GM23248 (cell line): Measurements from ENCODE around the gene TMX3. TPM values are rescaled to one million over a fixed set of nuclear protein-coding genes. Genes with fewer than 3 reads are reported as not detected.

Source experiments
- DNase-seq: peaks from one replicate; pipeline ENCODE4 v3.0.0-alpha.2; 2015
- H2AFZ ChIP-seq: fragments of 200-600 bp; sonication (generic); 2 replicates; pipeline ENCODE4 v1.6.1; 2016; ENCODE audit warnings: antibody characterized with exemption
- H3F3A ChIP-seq: fragments of 200-600 bp; sonication (generic); 2 replicates; pipeline ENCODE4 v1.6.1; 2016; ENCODE audit warnings: mild to moderate bottlenecking, antibody characterized with exemption, mixed run types; ENCODE audit not compliant: insufficient read depth
- H3K27ac ChIP-seq: fragments of 200-600 bp; sonication (generic); 2 replicates; pipeline ENCODE4 v1.5.1; 2016; ENCODE audit warnings: mild to moderate bottlenecking
- H3K27me3 ChIP-seq: fragments of 200-600 bp; sonication (generic); replicated peaks from 2 replicates; pipeline ENCODE4 v1.6.1; 2016; ENCODE audit warnings: mild to moderate bottlenecking; ENCODE audit not compliant: insufficient read depth
- H3K36me3 ChIP-seq: fragments of 200-600 bp; sonication (generic); 2 replicates; pipeline ENCODE4 v1.6.1; 2016; ENCODE audit warnings: low read depth, mild to moderate bottlenecking
- H3K4me1 ChIP-seq: fragments of 200-600 bp; sonication (generic); 2 replicates; pipeline ENCODE4 v1.6.1; 2016; ENCODE audit warnings: mild to moderate bottlenecking; ENCODE audit not compliant: insufficient read depth
- H3K4me2 ChIP-seq: fragments of 200-600 bp; sonication (generic); one replicate; pipeline ENCODE4 v1.6.1; 2016; ENCODE audit warnings: mild to moderate bottlenecking; ENCODE audit not compliant: unreplicated experiment
- H3K4me3 ChIP-seq: fragments of 200-600 bp; sonication (generic); 2 replicates; pipeline ENCODE4 v1.5.1; 2016; ENCODE audit warnings: mild to moderate bottlenecking
- H3K79me2 ChIP-seq: fragments of 200-600 bp; sonication (generic); 2 replicates; pipeline ENCODE4 v1.6.1; 2016; ENCODE audit warnings: mild to moderate bottlenecking; ENCODE audit not compliant: insufficient read depth
- H3K9ac ChIP-seq: fragments of 200-600 bp; sonication (generic); 2 replicates; pipeline ENCODE4 v1.6.1; 2016; ENCODE audit warnings: mild to moderate bottlenecking
- H3K9me2 ChIP-seq: fragments of 200-600 bp; sonication (generic); 2 replicates; pipeline ENCODE4 v1.6.1; 2016; ENCODE audit warnings: mixed run types, mild to moderate bottlenecking, moderate library complexity; ENCODE audit not compliant: insufficient read depth
- H3K9me3 ChIP-seq: fragments of 200-600 bp; sonication (generic); one replicate; pipeline ENCODE4 v1.6.1; 2017; ENCODE audit warnings: low read depth
- H4K20me1 ChIP-seq: fragments of 200-600 bp; sonication (generic); 2 replicates; pipeline ENCODE4 v1.6.0; 2016; ENCODE audit not compliant: insufficient read depth
- EZH2 ChIP-seq: fragments of 200-600 bp; sonication (generic); IDR thresholded peaks from 2 replicates; pipeline ENCODE4 v1.6.1; 2018; ENCODE audit warnings: antibody characterized with exemption, mild to moderate bottlenecking; ENCODE audit not compliant: insufficient read depth, poor library complexity, severe bottlenecking
- EZH2phosphoT487 ChIP-seq: fragments of 200-600 bp; sonication (generic); IDR thresholded peaks from 2 replicates; pipeline ENCODE4 v1.6.1; 2018; ENCODE audit warnings: antibody characterized with exemption, moderate library complexity, mild to moderate bottlenecking, low read depth; ENCODE audit not compliant: insufficient read depth
- WGBS, 2 experiments: methylation state at CpG; one replicate each; pipeline ENCODE4 v1.1.6; 2015 to 2017; ENCODE audit warnings: low lambda C conversion rate in 2 of 2, low coverage in 1 of 2; ENCODE audit errors: missing lambda C conversion rate in 2 of 2; 5-methylcytosine and 5-hydroxymethylcytosine counted together
- in situ Hi-C: fragments of 300-500 bp; cut with MboI; formaldehyde crosslinking; loops from 2 replicates; pipeline ENCODE4 v1.15.0; 2020
- polyA plus RNA-seq: library from polyadenylated mRNA; unstranded; fragments of >200 nt; fragmentation: Nextera tagmentation; extraction: Ambion mirVana; gene quantifications from 2 replicates; pipeline ENCODE4 v1.2.1, GENCODE V29; 2016
- total RNA-seq: library from RNA; depleted of rRNA; stranded (reverse); fragments of >200 nt; shearing (Covaris generic); gene quantifications from 2 replicates; pipeline ENCODE4 v1.2.3, GENCODE V29; 2014

Gene TMX3
- total and polyA plus RNA-seq, 2 experiments from 2014 or later: 70.4 to 111 TPM

GRCh38 chr18:68727506-68727905, 12.6 kb upstream of the TMX3 start:
- Histone ChIP-seq H3K9me2 (no peaks in the 10 kb centered on the region), H3K27me3 (no peaks in the 10 kb centered on the region), H2AFZ (no peak overlapping the region), H3K4me1 (0 out of 2 replicates have a peak, but pooled peaks cover under 1% of the 10 kb centered on the region), H3K27ac (no peak overlapping the region), H3F3A (no peaks in the 10 kb centered on the region), H3K79me2 (no peaks in the 10 kb centered on the region), H3K9ac (no peak overlapping the region), H4K20me1 (no peaks in the 10 kb centered on the region), H3K4me2 (no peak overlapping the region), H3K4me3 (no peak overlapping the region), H3K9me3 (no peaks in the 10 kb centered on the region), H3K36me3 (no peaks in the 10 kb centered on the region)
- DNase-seq: no peak
- in situ Hi-C loops: no loop called here
- TF ChIP-seq EZH2 (no peak), EZH2phosphoT487 (no peak)

GRCh38 chr18:68725346-68725745, 10.4 kb upstream of the TMX3 start:
- H3K9me2 ChIP-seq: no peaks in the 10 kb centered on the region
- no peak overlapping the region for H2AFZ ChIP-seq
- no peak overlapping the region for H3K27ac ChIP-seq
- WGBS, 2 experiments: 60 to 69% methylated on average over 2 of the region's 2 CpGs
- no peak for TF ChIP-seq EZH2
- no peak for TF ChIP-seq EZH2phosphoT487
- no peaks in the 10 kb centered on the region for H3K36me3 ChIP-seq
- H3K9me3 ChIP-seq: no peaks in the 10 kb centered on the region
- no peaks in the 10 kb centered on the region for H4K20me1 ChIP-seq
- no peak overlapping the region for H3K9ac ChIP-seq
- H3K4me3 ChIP-seq: no peak overlapping the region
- H3K4me1 ChIP-seq: peaks cover 12% of the 10 kb centered on the region; the same call in 1 of the 2 replicates
- in situ Hi-C loops: no loop called here
- no peaks in the 10 kb centered on the region for H3K27me3 ChIP-seq
- peaks cover 5% of the 10 kb centered on the region; the same call in 1 of the 2 replicates for H3F3A ChIP-seq
- H3K79me2 ChIP-seq: no peaks in the 10 kb centered on the region
- no peak overlapping the region for H3K4me2 ChIP-seq
- peak; percentile 47 for DNase-seq

GRCh38 chr18:68724021-68724420, 9.1 kb upstream of the TMX3 start:
- Histone ChIP-seq H3K4me1 (peaks cover 12% of the 10 kb centered on the region; the same call in 1 of the 2 replicates), H2AFZ (no peak overlapping the region), H3K9me3 (no peaks in the 10 kb centered on the region), H3K27me3 (no peaks in the 10 kb centered on the region), H3K4me2 (no peak overlapping the region), H3K9ac (no peak overlapping the region), H4K20me1 (no peaks in the 10 kb centered on the region), H3K27ac (no peak overlapping the region), H3K9me2 (no peaks in the 10 kb centered on the region), H3K36me3 (no peaks in the 10 kb centered on the region), H3K79me2 (no peaks in the 10 kb centered on the region), H3K4me3 (no peak overlapping the region), H3F3A (peaks cover 5% of the 10 kb centered on the region; the same call in 1 of the 2 replicates)
- in situ Hi-C loops: no loop called here
- TF ChIP-seq EZH2: no peak
- TF ChIP-seq EZH2phosphoT487: no peak
- no peak for DNase-seq
- 87 to 96% methylated on average over 4 of the region's 4 CpGs for WGBS, 2 experiments

- H3F3A ChIP-seq: peaks cover 5% of the 10 kb centered on the region; the same call in 1 of the 2 replicates
- WGBS, 2 experiments: 98 to 100% methylated on average over 3 of the region's 3 CpGs
- H3K4me1 ChIP-seq: peaks cover 12% of the 10 kb centered on the region; the same call in 1 of the 2 replicates
- TF ChIP-seq EZH2phosphoT487: no peak
- no peak for TF ChIP-seq EZH2
- no peaks in the 10 kb centered on the region for H4K20me1 ChIP-seq
- H3K9me2 ChIP-seq: no peaks in the 10 kb centered on the region
- DNase-seq: no peak
- no peaks in the 10 kb centered on the region for H3K27me3 ChIP-seq
- no peak overlapping the region for H3K4me3 ChIP-seq
- H3K9me3 ChIP-seq: no peaks in the 10 kb centered on the region
- H3K27ac ChIP-seq: no peak overlapping the region
- in situ Hi-C loops: no loop called here
- no peak overlapping the region for H2AFZ ChIP-seq
- no peak overlapping the region for H3K4me2 ChIP-seq
- H3K36me3 ChIP-seq: no peaks in the 10 kb centered on the region
- H3K79me2 ChIP-seq: no peaks in the 10 kb centered on the region
- H3K9ac ChIP-seq: no peak overlapping the region
Observed at GRCh38 chr18:68723539-68723938, 8.6 kb upstream of the TMX3 start.

GRCh38 chr18:68722821-68723220, 7.9 kb upstream of the TMX3 start:
- H3K27me3 ChIP-seq: no peaks in the 10 kb centered on the region
- no peak overlapping the region for H3K4me3 ChIP-seq
- H3K9ac ChIP-seq: no peak overlapping the region
- no peaks in the 10 kb centered on the region for H3K9me3 ChIP-seq
- H2AFZ ChIP-seq: no peak overlapping the region
- no peak for DNase-seq
- in situ Hi-C loops: no loop called here
- H3K27ac ChIP-seq: no peak overlapping the region
- H3K36me3 ChIP-seq: no peaks in the 10 kb centered on the region
- no peaks in the 10 kb centered on the region for H4K20me1 ChIP-seq
- H3K9me2 ChIP-seq: no peaks in the 10 kb centered on the region
- 96 to 100% methylated on average over 1 of the region's 1 CpG for WGBS, 2 experiments
- H3K4me2 ChIP-seq: peak overlapping the region; percentile 89
- H3K79me2 ChIP-seq: no peaks in the 10 kb centered on the region
- TF ChIP-seq EZH2phosphoT487 (no peak), EZH2 (no peak)
- peaks cover 12% of the 10 kb centered on the region; the same call in 1 of the 2 replicates for H3K4me1 ChIP-seq
- H3F3A ChIP-seq: peaks cover 5% of the 10 kb centered on the region; the same call in 1 of the 2 replicates
